ENCODE measurements around the gene DIP2C. TPM values are rescaled to one million over a fixed set of nuclear protein-coding genes. Genes with fewer than 3 reads are reported as not detected.

DIP2C gene
- total and polyA plus RNA-seq, 2 donors from 2014 or later, result 6.2 to 22.6 TPM

GRCh38 chr10:287814-288213, 401.7 kb downstream of the DIP2C start:
- intact Hi-C loops (cut with DNase I), result no loop called here
- no peak for DNase-seq
- peaks cover 0 to 2% (median 0%) of the 10 kb centered on the region in 3 donors for H3K4me1 ChIP-seq (ENCODE audit: control insufficient read depth in 2 of 3, insufficient read depth in 2 of 3, low read depth in 1 of 3, low read length in 3 of 3)
- H3K36me3 ChIP-seq (ENCODE audit: control insufficient read depth in 2 of 3, insufficient read depth in 3 of 3, low read length in 3 of 3), result peaks cover 3 to 45% (median 22%) of the 10 kb centered on the region in 3 donors
- TF ChIP-seq CTCF (IDR thresholded peaks at IDR 0.05; ENCODE audit: borderline replicate concordance, extremely low read depth, insufficient read depth), result no peak
- H3K9me3 ChIP-seq (ENCODE audit: control insufficient read depth in 2 of 3, insufficient read depth in 1 of 3, low read length in 3 of 3), result no peaks in the 10 kb centered on the region
- no peak overlapping the region for H3K4me3 ChIP-seq (ENCODE audit: low read length in 3 of 3)
- H3K27ac ChIP-seq (ENCODE audit: low read depth in 2 of 2, low read length in 2 of 2), result no peak overlapping the region
- no peak for FAIRE-seq
- H3K27me3 ChIP-seq (ENCODE audit: control insufficient read depth, insufficient read depth, low read length), result no peaks in the 10 kb centered on the region
- H3K9ac ChIP-seq (ENCODE audit: low read length in 3 of 3), result no peak overlapping the region

- Histone ChIP-seq H3K9ac (ENCODE audit: low read length in 3 of 3) (no peak overlapping the region), H3K27ac (ENCODE audit: low read depth in 2 of 2, low read length in 2 of 2) (no peak overlapping the region), H3K4me3 (ENCODE audit: low read length in 3 of 3) (no peak overlapping the region), H3K4me1 (ENCODE audit: control insufficient read depth in 2 of 3, insufficient read depth in 2 of 3, low read depth in 1 of 3, low read length in 3 of 3) (peaks cover 0 to 2% (median 0%) of the 10 kb centered on the region in 3 donors), H3K27me3 (ENCODE audit: control insufficient read depth, insufficient read depth, low read length) (no peaks in the 10 kb centered on the region), H3K9me3 (ENCODE audit: control insufficient read depth in 2 of 3, insufficient read depth in 1 of 3, low read length in 3 of 3) (no peaks in the 10 kb centered on the region), H3K36me3 (ENCODE audit: control insufficient read depth in 2 of 3, insufficient read depth in 3 of 3, low read length in 3 of 3) (peaks cover 3 to 52% (median 25%) of the 10 kb centered on the region in 3 donors)
- TF ChIP-seq CTCF (IDR thresholded peaks at IDR 0.05; ENCODE audit: borderline replicate concordance, extremely low read depth, insufficient read depth), result no peak
- no peak for FAIRE-seq
- DNase-seq, result no peak
- intact Hi-C loops (cut with DNase I), result no loop called here
Observed at GRCh38 chr10:287026-287709, 402.3 kb downstream of the DIP2C start.

- no peaks in the 10 kb centered on the region for H3K9me3 ChIP-seq (ENCODE audit: control insufficient read depth in 2 of 3, insufficient read depth in 1 of 3, low read length in 3 of 3)
- DNase-seq (no peak), FAIRE-seq (no peak)
- H3K27me3 ChIP-seq (ENCODE audit: control insufficient read depth, insufficient read depth, low read length), result no peaks in the 10 kb centered on the region
- TF ChIP-seq CTCF (IDR thresholded peaks at IDR 0.05; ENCODE audit: borderline replicate concordance, extremely low read depth, insufficient read depth), result no peak
- intact Hi-C loops (cut with DNase I), result no loop called here
- no peak overlapping the region for H3K27ac ChIP-seq (ENCODE audit: low read depth in 2 of 2, low read length in 2 of 2)
- no peak overlapping the region for H3K9ac ChIP-seq (ENCODE audit: low read length in 3 of 3)
- no peaks in the 10 kb centered on the region for H3K4me1 ChIP-seq (ENCODE audit: control insufficient read depth in 2 of 3, insufficient read depth in 2 of 3, low read depth in 1 of 3, low read length in 3 of 3)
- H3K4me3 ChIP-seq (ENCODE audit: low read length in 3 of 3), result no peak overlapping the region
- H3K36me3 ChIP-seq (ENCODE audit: control insufficient read depth in 2 of 3, insufficient read depth in 3 of 3, low read length in 3 of 3), result peaks cover 0 to 67% (median 28%) of the 10 kb centered on the region in 3 donors
Observed at GRCh38 chr10:285216-285615, 404.3 kb downstream of the DIP2C start.

All from kidney (tissue), 14 donors.